ENCODE data around the gene PPP6R3. TPM values are rescaled to one million over a fixed set of nuclear protein-coding genes. Genes with fewer than 3 reads are reported as not detected.

PPP6R3 gene
- total and polyA plus RNA-seq, 12 donors, result 40.2 to 180 (median 89.0) TPM

GRCh38 chr11:68523033-68523432 lies 62.5 kb downstream of the PPP6R3 start:
- Histone ChIP-seq H3K4me1 (replicated peaks in 1 of 2) (peaks cover 17 to 41% of the 10 kb centered on the region in 2 donors), H3K27ac (no peak overlapping the region), H3K36me3 (replicated peaks in 1 of 2) (peaks cover 0 to 31% of the 10 kb centered on the region in 2 donors), H3K4me3 (no peak overlapping the region), H3K27me3 (no peaks in the 10 kb centered on the region), H3K9me3 (replicated peaks in 1 of 3) (no peaks in the 10 kb centered on the region)
- 91 to 98% (median 96%) methylated on average over 4 of the region's 4 CpGs for WGBS, 4 donors
- intact Hi-C loops (cut with DNase I), result loop anchor here in 1 of 2 donors (5.0 kb wide), 1 partner anchor 36 kb away; no protein-coding TSS in a partner anchor
- DNase-seq, result no peak
- TF ChIP-seq POLR2A (IDR thresholded peaks at IDR 0.05), result no peak
- no peak for TF ChIP-seq CTCF (IDR thresholded peaks at IDR 0.05)

GRCh38 chr11:68523743-68524142 lies 63.2 kb downstream of the PPP6R3 start:
- DNase-seq, result no peak
- H3K27me3 ChIP-seq, result no peaks in the 10 kb centered on the region
- WGBS, 4 donors, result 81 to 89% (median 87%) methylated on average over 3 of the region's 3 CpGs
- H3K4me3 ChIP-seq, result no peak overlapping the region
- H3K9me3 ChIP-seq (replicated peaks in 1 of 3), result no peaks in the 10 kb centered on the region
- H3K36me3 ChIP-seq (replicated peaks in 1 of 2), result peaks cover 0 to 32% of the 10 kb centered on the region in 2 donors
- TF ChIP-seq POLR2A (IDR thresholded peaks at IDR 0.05) (no peak), CTCF (IDR thresholded peaks at IDR 0.05) (no peak)
- no peak overlapping the region for H3K27ac ChIP-seq
- peaks cover 17 to 47% of the 10 kb centered on the region in 2 donors for H3K4me1 ChIP-seq (replicated peaks in 1 of 2)
- intact Hi-C loops (cut with DNase I), result loop anchor here in 1 of 2 donors (5.0 kb wide), 1 partner anchor 36 kb away; no protein-coding TSS in a partner anchor

- Histone ChIP-seq H3K4me1 (replicated peaks in 1 of 2) (peaks cover 17 to 49% of the 10 kb centered on the region in 2 donors), H3K36me3 (replicated peaks in 1 of 2) (peaks cover 0 to 32% of the 10 kb centered on the region in 2 donors), H3K27ac (peak overlapping the region in 1 of 5 donors; percentile 13), H3K27me3 (no peaks in the 10 kb centered on the region), H3K4me3 (no peak overlapping the region), H3K9me3 (replicated peaks in 1 of 3) (no peaks in the 10 kb centered on the region)
- TF ChIP-seq POLR2A (IDR thresholded peaks at IDR 0.05) (no peak), CTCF (IDR thresholded peaks at IDR 0.05) (no peak)
- WGBS, 4 donors, result 67 to 72% (median 69%) methylated on average over 2 of the region's 2 CpGs
- intact Hi-C loops (cut with DNase I), result loop anchor here in 1 of 2 donors (5.0 kb wide), 1 partner anchor 37 kb away; no protein-coding TSS in a partner anchor
- no peak for DNase-seq
Observed at GRCh38 chr11:68524213-68524612, 63.7 kb downstream of the PPP6R3 start.

- Histone ChIP-seq H3K27ac (peak overlapping the region in 1 of 5 donors; percentile 13), H3K4me3 (no peak overlapping the region), H3K9me3 (replicated peaks in 1 of 3) (no peaks in the 10 kb centered on the region), H3K4me1 (replicated peaks in 1 of 2) (peaks cover 17 to 49% of the 10 kb centered on the region in 2 donors), H3K36me3 (replicated peaks in 1 of 2) (peaks cover 0 to 32% of the 10 kb centered on the region in 2 donors), H3K27me3 (no peaks in the 10 kb centered on the region)
- 44 to 70% (median 64%) methylated on average over 2 of the region's 2 CpGs for WGBS, 4 donors
- TF ChIP-seq CTCF (IDR thresholded peaks at IDR 0.05) (no peak), POLR2A (IDR thresholded peaks at IDR 0.05) (no peak)
- intact Hi-C loops (cut with DNase I), result loop anchor here in 1 of 2 donors (5.0 kb wide), 1 partner anchor 37 kb away; no protein-coding TSS in a partner anchor
- no peak for DNase-seq
Observed at GRCh38 chr11:68524681-68525080, 64.1 kb downstream of the PPP6R3 start.
